Thyroid gland (tissue), 4 donors: ENCODE results near the gene SHROOM4. TPM values are rescaled to one million over a fixed set of nuclear protein-coding genes. Genes with fewer than 3 reads are reported as not detected.

Experiments used
- DNase-seq, 2 donors: peaks; one replicate each; pipeline ENCODE4 v3.0.0-alpha.2; 2019
- H3K27ac ChIP-seq, 3 donors: fragments of 200-600 bp; sonication (generic); 1 replicate in 2 of 3; 2 replicates in 1 of 3; pipeline ENCODE4 v1.5.1; 2016 to 2019; ENCODE audit warnings: mild to moderate bottlenecking in 1 of 3, moderate library complexity in 1 of 3
- H3K27me3 ChIP-seq: fragments of 200-600 bp; sonication (generic); one replicate; pipeline ENCODE4 v1.5.1; 2019
- H3K36me3 ChIP-seq, 2 donors: fragments of 200-600 bp; sonication (generic); one replicate each; pipeline ENCODE4 v1.5.1; 2016 to 2019
- H3K4me1 ChIP-seq, 2 donors: fragments of 200-600 bp; sonication (generic); one replicate each; pipeline ENCODE4 v1.5.1; 2017 to 2019
- H3K4me3 ChIP-seq, 3 donors: fragments of 200-600 bp; sonication (generic); replicated peaks in 1 of 3; 1 replicate in 2 of 3; 2 replicates in 1 of 3; pipeline ENCODE4 v1.5.1; 2016; ENCODE audit warnings: mild to moderate bottlenecking in 1 of 3
- H3K9me3 ChIP-seq: fragments of 200-600 bp; sonication (generic); one replicate; pipeline ENCODE4 v1.5.1; 2017
- POLR2A ChIP-seq, 2 donors: fragments of 450-650 bp; IDR thresholded peaks; one replicate each; pipeline ENCODE4 v1.6.1; 2017; ENCODE audit warnings: antibody characterized with exemption in 2 of 2, mild to moderate bottlenecking in 2 of 2, moderate library complexity in 1 of 2
- WGBS, 2 donors: methylation state at CpG; one replicate each; pipeline ENCODE4 v1.1.5; 2017; 5-methylcytosine and 5-hydroxymethylcytosine counted together
- intact Hi-C: fragments of 100-400 bp; cut with DNase I; formaldehyde crosslinking; loops from one replicate; pipeline ENCODE4 v1.15.1; 2023
- total RNA-seq, 4 donors: library from RNA; depleted of rRNA; stranded (reverse); fragments of >200 nt; gene quantifications; one replicate each; pipeline ENCODE4 v1.2.3, GENCODE V29; 2016
- TF ChIP-seq, protein P1 (sequence below), 6 experiments: fragments of 200-600 bp in 3 of 6; fragments of 450-650 bp in 3 of 6; sonication (generic) in 3 of 6; IDR thresholded peaks; one replicate each; pipeline ENCODE4 v1.5.1; 2016 to 2019; ENCODE audit warnings: antibody characterized with exemption in 6 of 6, mild to moderate bottlenecking in 2 of 6, inconsistent platforms in 1 of 6, moderate library complexity in 1 of 6

Gene SHROOM4
- total RNA-seq, 4 donors from 2014 or later, result 4.1 to 10.8 (median 6.9) TPM

DNA sequence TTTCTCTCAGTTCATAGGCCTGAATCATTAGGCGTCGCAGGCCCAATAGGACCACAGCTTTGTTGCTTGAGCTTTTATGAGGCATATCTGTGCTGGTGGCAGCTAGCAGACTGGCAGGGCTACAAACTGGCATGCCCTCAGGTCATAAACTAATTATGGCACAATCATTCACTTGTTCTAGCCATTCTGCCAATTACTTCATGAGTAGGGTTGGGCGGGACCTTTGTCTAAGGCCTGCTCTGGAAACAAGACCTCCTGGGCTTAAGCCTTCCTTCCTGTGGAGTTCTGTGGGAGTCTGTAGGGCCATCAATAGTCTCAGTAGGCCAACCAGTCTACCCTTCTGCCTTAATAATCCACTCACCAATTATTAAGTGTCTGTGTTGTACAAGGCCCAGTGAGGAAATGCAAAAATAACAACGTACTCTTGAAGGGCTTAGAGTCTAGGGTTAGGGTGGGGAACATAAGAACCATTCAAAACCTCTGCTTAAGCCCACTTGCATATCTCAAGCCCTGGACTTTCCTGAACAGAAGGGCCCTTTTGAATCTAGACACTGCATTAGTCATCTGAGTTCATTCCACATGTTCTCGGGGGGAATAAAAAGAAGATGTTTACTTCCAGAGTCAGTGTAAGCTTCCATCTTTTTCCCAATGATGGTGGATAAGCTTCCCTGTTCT is 44.5 kb downstream of the SHROOM4 start:
- Histone ChIP-seq H3K36me3 (no peaks in the 10 kb centered on the region), H3K4me3 (no peak overlapping the region), H3K9me3 (no peaks in the 10 kb centered on the region), H3K4me1 (peaks cover 0 to 4% of the 10 kb centered on the region in 2 donors), H3K27me3 (no peaks in the 10 kb centered on the region), H3K27ac (no peak overlapping the region)
- intact Hi-C loops, result no loop called here
- WGBS, 2 donors, result 77 to 78% methylated on average over 5 of the region's 5 CpGs
- no peak for TF ChIP-seq POLR2A (IDR thresholded peaks at IDR 0.05)
- TF ChIP-seq, protein P1, sequence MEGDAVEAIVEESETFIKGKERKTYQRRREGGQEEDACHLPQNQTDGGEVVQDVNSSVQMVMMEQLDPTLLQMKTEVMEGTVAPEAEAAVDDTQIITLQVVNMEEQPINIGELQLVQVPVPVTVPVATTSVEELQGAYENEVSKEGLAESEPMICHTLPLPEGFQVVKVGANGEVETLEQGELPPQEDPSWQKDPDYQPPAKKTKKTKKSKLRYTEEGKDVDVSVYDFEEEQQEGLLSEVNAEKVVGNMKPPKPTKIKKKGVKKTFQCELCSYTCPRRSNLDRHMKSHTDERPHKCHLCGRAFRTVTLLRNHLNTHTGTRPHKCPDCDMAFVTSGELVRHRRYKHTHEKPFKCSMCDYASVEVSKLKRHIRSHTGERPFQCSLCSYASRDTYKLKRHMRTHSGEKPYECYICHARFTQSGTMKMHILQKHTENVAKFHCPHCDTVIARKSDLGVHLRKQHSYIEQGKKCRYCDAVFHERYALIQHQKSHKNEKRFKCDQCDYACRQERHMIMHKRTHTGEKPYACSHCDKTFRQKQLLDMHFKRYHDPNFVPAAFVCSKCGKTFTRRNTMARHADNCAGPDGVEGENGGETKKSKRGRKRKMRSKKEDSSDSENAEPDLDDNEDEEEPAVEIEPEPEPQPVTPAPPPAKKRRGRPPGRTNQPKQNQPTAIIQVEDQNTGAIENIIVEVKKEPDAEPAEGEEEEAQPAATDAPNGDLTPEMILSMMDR (IDR thresholded peaks at IDR 0.05), result no peak
- no peak for DNase-seq

DNA sequence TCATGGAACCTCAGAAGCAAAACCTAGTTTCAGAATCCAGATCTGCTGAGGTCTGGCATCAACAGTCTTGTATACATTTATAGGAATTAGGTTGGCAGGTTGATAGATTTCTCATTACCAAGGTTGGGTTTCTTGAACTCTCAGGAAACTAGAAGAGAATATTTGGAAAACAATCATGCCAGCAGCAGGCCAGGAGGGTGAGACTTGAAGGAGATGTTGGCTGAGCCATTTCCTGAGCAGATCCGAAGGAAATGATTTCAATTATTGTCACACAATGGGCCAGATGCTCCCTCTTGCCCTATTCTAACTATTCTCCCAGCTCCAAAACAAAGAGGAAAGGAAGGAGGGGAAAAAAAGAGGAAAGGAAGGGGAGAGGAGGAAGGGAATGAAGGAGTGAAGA is 45.2 kb downstream of the SHROOM4 start:
- H3K4me3 ChIP-seq, result no peak overlapping the region
- intact Hi-C loops, result no loop called here
- H3K4me1 ChIP-seq, result peaks cover 0 to 4% of the 10 kb centered on the region in 2 donors
- WGBS, 2 donors, result 62 to 70% methylated on average over 1 of the region's 1 CpG
- no peaks in the 10 kb centered on the region for H3K9me3 ChIP-seq
- no peaks in the 10 kb centered on the region for H3K27me3 ChIP-seq
- no peak overlapping the region for H3K27ac ChIP-seq
- no peaks in the 10 kb centered on the region for H3K36me3 ChIP-seq
- DNase-seq, result no peak
- TF ChIP-seq POLR2A (IDR thresholded peaks at IDR 0.05), result no peak
- TF ChIP-seq, protein P1 (IDR thresholded peaks at IDR 0.05), result no peak

DNA sequence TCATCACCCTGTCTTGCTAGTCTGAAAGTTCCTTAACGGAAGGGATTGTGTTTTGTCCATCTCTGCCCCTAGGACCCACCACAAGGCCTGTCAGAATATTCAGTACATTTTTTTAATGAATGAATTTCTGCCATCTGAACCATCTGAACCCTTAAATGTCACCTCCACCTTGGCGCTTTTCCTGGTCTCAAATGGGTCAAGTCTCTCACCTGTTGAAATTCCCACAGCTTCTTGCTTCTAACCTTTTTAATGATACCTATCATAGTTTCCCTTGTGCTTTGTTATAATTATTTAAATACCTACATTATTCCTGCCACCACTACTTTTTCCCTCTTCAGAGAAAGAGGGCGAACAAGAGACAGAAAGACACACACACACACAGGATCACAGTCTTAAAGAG is 48.0 kb downstream of the SHROOM4 start:
- H3K4me3 ChIP-seq, result no peak overlapping the region
- no peaks in the 10 kb centered on the region for H3K27me3 ChIP-seq
- H3K27ac ChIP-seq, result no peak overlapping the region
- intact Hi-C loops, result no loop called here
- TF ChIP-seq, protein P1 (IDR thresholded peaks at IDR 0.05), result no peak
- no peak for TF ChIP-seq POLR2A (IDR thresholded peaks at IDR 0.05)
- 97 to 100% methylated on average over 3 of the region's 3 CpGs for WGBS, 2 donors
- no peak for DNase-seq
- no peaks in the 10 kb centered on the region for H3K9me3 ChIP-seq
- H3K36me3 ChIP-seq, result no peaks in the 10 kb centered on the region
- no peaks in the 10 kb centered on the region for H3K4me1 ChIP-seq

DNA sequence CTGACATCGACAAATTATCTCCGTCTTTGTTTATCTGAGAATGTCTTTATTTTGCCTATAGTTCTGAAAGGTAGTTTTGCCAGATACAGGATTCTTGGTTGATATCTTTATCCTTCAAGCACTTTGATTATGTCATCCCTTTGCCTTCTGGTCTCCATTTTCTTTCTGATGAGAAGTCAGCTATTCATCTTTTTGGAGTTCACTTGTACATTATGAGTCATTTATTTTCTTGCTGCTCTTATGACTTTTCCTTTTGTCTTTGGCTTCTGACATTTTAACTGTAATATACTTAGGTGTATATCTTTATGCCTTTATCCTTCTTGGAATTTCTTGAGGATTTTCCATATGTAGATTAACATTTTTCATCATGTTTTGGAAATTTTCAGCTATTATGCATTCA is 51.4 kb downstream of the SHROOM4 start:
- intact Hi-C loops, result no loop called here
- Histone ChIP-seq H3K4me1 (no peaks in the 10 kb centered on the region), H3K27me3 (no peaks in the 10 kb centered on the region), H3K27ac (no peak overlapping the region), H3K9me3 (no peaks in the 10 kb centered on the region), H3K4me3 (no peak overlapping the region), H3K36me3 (no peaks in the 10 kb centered on the region)
- 79 to 81% methylated on average over 2 of the region's 2 CpGs for WGBS, 2 donors
- no peak for TF ChIP-seq POLR2A (IDR thresholded peaks at IDR 0.05)
- TF ChIP-seq, protein P1 (IDR thresholded peaks at IDR 0.05), result no peak
- DNase-seq, result no peak

DNA sequence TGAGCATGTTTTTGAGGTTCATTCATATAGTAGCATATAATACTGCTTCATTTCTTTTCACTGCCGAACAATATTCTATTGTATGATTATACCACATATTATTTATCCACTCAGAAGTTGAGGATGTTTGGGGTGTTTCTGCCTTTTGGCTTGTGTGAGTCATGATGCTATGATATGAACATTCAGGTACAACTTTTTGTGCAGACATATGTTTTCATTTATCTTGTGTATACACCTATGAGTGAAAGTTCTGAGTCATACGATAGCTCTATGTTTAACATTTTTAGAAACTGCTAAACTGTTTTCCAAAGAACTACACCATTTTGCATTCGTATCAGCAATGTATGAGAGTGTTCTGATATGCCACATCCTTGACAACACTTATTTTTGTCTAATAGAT is 57.7 kb downstream of the SHROOM4 start:
- DNase-seq, result no peak
- no peak overlapping the region for H3K4me3 ChIP-seq
- H3K27me3 ChIP-seq, result no peaks in the 10 kb centered on the region
- WGBS, 2 donors, result 93 to 98% methylated on average over 3 of the region's 3 CpGs
- intact Hi-C loops, result no loop called here
- no peaks in the 10 kb centered on the region for H3K4me1 ChIP-seq
- H3K9me3 ChIP-seq, result no peaks in the 10 kb centered on the region
- no peak overlapping the region for H3K27ac ChIP-seq
- TF ChIP-seq, protein P1 (IDR thresholded peaks at IDR 0.05), result no peak
- TF ChIP-seq POLR2A (IDR thresholded peaks at IDR 0.05), result no peak
- no peaks in the 10 kb centered on the region for H3K36me3 ChIP-seq
